OCI-LY1 (cell line): Measurements from ENCODE around the gene RBSN.

Experiments
- EZH2 ChIP-seq: fragments of 200-600 bp; sonication (generic), shearing (Covaris generic); IDR thresholded peaks from 2 replicates; pipeline ENCODE4 v1.8.0; 2017; ENCODE audit warnings: borderline replicate concordance, mixed run types, mild to moderate bottlenecking, antibody characterized with exemption, low read length, moderate library complexity, mixed read lengths
- TF ChIP-seq, protein P1 (sequence below): fragments of 200-600 bp; sonication (generic), shearing (Covaris generic); IDR thresholded peaks from 2 replicates; pipeline ENCODE4 v1.5.1; 2017; ENCODE audit warnings: mild to moderate bottlenecking, antibody characterized with exemption, low read length, moderate library complexity, mixed read lengths

GRCh38 chr3:15114466-15115358 lies 15.8 kb upstream of the RBSN start:
- TF ChIP-seq, protein P1, sequence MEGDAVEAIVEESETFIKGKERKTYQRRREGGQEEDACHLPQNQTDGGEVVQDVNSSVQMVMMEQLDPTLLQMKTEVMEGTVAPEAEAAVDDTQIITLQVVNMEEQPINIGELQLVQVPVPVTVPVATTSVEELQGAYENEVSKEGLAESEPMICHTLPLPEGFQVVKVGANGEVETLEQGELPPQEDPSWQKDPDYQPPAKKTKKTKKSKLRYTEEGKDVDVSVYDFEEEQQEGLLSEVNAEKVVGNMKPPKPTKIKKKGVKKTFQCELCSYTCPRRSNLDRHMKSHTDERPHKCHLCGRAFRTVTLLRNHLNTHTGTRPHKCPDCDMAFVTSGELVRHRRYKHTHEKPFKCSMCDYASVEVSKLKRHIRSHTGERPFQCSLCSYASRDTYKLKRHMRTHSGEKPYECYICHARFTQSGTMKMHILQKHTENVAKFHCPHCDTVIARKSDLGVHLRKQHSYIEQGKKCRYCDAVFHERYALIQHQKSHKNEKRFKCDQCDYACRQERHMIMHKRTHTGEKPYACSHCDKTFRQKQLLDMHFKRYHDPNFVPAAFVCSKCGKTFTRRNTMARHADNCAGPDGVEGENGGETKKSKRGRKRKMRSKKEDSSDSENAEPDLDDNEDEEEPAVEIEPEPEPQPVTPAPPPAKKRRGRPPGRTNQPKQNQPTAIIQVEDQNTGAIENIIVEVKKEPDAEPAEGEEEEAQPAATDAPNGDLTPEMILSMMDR = no peak
- no peak for TF ChIP-seq EZH2
